Hematopoietic multipotent progenitor cell treated with erythropoietin and hydrocortisone succinate and interleukin-3 and kit ligand, for 6 days (in vitro differentiated cells): ENCODE data around the gene BEAN1.
"Not testable (repeated sequence)": the region's sequence is repeated elsewhere in the genome, so short reads cannot be mapped to it uniquely, and the experiment has no call there.

Experiments used
- DNase-seq: peaks from one replicate; pipeline ENCODE4 v3.0.0-alpha.2; 2015

Gene BEAN1

DNA sequence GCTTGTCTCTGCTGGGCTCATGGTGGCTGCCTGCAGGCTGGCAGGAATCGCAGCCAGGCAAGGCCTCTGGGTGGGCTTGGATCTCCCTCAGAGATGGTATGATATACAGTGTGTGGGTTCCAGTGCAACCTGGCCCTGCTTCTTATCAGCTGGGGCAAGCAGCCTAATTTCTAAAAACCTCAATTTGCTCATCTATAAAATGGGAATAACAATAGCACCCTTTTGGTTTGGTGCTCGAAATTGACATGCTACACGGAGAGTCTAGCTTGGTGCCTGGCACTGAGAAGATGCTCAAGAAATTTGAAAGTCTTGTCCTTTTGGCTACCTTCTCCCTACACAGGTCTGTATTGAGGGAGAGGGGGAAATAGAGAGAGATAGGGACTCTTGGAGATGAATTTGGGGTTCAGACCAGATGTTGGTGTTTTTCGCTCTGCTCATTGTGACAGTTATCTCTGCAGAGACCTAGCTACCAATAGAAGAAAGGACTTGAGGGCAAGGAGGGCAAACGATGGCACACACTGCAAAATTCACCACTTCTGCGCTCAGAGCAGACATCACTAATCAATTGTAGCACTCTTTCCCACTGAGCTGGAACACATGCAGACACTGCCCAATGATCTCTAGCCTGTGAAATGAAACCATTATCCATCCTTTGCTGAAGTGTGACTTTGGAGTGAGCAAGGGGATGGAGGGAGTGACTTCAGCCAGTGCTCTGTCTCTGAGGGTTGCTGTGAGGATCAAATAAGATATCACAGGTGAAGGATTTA is 15.6 kb downstream of the BEAN1 start:
- no peak for DNase-seq

DNA sequence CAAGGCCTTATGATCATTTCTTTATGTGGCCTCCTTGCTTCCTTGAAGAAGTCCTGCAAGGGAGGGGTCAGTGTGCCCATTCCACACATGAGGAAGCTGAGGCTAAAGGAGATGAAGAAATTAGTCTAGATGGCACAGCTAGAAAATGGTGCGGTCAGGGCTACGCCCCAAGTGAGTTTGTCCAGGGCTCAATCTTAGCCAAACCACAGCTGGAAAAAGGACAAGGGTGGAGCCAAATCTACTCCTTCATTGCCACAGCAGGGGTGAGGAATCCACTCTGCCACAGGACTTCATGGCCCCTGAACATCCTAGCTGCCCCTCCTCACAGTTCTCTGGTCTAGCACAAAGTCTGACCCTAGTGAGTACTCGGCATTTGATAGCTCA is 16.2 kb downstream of the BEAN1 start:
- DNase-seq = no peak

DNA sequence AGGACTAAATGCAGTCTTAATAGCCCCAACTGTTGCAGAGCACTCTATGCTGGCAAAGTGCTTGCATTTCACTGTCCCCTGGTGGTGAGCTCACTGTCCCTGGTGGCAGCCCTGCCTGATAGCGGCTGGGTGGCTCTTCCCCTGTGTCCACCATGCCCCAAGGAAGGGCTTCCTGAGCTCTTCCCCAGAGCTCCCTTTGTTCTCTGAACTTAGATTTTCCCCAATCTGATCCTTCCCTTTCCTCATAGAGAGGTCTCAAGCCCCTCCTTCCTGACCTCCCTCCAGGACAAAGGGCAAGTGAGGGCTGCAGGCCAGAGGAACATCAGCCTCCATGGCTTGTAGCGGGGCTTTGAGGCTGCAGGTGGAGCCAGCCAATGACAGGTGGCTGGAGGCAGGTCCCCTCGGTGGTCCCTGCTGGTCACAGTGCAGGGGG is 17.0 kb downstream of the BEAN1 start:
- DNase-seq = no peak

DNA sequence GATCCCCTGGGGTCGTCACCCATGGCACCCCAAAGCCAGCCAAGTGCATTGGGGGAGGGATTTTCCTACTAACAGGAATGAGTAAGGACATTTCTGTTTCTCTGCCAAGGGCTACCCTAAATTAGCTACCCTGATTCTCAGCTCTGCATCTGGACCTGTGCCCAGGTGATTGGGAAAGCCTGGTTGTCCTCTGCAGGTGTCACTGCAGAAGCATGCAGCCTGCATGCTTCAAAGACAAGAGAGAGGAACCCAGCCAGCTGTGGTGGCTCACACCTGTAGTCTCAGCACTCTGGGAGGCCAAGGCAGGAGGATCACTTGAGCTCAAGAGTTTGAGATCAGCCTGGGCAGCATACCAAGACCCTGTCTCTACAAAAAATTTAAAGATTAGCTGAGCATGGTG is 19.6 kb downstream of the BEAN1 start:
- DNase-seq = no peak

DNA sequence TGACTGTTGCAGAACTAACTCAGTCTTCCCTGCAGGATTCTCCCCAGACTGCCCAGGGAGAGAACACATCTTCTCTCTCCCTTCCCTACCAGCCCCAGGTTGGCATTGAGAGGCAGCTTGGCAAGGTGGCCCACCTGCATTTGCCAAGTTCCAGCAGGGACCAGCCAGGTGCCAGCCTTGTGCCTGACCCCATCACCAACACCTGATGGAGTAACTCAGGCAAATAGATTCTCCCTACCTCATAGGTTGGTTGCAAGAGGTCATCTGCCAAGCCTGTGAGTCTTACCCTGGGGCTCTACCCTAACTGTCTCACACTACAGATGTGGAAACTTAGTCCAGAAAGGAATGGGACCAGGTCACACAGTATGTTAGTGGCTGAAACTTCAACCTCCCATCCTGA is 20.4 kb downstream of the BEAN1 start:
- no peak for DNase-seq

DNA sequence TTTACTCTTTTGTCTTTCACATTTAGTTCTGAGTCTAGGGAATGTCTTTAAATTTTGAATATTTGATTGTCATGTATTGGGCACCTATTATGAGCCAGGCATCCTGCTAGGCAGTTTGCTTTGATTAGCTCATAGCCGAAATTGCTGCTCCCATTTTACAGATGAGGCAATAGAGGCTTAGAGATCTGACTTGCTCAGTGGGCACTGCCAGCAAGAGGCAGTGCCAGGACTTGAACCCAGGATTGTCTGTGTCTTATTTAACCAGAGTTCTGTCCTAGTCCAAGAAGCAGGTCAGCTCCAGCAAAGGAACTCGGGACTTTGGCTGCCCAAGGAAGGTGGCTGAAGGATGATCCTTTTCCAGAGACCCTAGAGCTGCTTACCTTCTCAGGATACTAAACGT is 24.5 kb downstream of the BEAN1 start:
- DNase-seq = no peak

DNA sequence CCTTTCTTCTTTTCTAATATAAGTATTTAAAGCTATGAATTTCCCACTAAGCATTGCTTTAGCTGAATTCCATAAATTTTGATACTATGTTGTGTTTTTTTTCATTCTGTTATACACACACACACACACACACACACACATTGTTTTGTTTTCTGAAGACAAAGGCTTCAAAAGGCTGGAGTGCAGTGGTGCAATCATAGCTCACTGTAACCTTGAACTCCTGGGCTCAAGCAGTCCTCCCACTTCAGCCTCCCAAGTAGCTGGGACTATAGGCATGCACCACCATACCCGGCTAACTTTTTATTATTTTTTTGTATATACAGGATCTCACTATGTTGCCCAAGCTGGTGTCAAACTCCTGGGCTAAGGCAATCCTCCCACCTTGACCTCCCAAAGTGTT is 26.1 kb downstream of the BEAN1 start:
- not testable (repeated sequence) for DNase-seq

DNA sequence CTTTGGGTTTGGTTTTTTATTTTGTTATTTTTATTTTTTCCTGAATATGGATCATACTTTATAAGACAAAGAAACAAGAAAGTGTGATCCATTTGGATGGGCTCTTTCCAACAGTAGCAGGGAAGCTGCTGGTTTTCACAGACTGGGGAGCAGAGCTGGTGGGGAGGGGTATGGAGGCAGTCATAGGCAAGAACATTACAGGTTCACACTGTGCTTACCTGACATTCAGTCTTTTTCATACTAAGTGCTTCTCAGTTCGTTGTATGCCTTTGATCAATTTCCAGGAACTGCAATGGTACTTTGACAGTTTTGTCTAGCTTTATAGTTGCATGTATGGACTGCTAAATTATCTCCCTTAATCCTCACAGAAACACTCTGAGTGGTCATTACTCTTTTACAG is 27.7 kb downstream of the BEAN1 start:
- DNase-seq = no peak

DNA sequence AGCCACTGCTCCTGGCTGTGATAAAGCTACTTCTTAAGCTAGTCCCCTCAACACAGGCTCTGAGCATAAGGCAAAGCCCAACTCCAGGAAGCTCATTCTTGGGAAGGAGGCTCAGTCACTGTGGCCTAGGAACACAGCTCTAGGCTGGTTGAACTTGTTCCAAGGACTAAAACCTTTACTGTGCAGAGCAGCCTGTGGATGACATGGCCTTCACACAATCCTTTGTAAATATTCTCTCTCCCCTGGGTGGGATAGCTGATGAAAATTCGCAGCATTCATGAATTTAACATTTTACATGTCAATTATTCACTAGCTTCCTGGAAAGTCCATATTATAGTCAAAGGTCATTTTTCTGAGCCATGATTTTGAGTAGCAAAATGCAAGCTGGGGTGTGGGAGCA is 28.9 kb downstream of the BEAN1 start:
- no peak for DNase-seq

DNA sequence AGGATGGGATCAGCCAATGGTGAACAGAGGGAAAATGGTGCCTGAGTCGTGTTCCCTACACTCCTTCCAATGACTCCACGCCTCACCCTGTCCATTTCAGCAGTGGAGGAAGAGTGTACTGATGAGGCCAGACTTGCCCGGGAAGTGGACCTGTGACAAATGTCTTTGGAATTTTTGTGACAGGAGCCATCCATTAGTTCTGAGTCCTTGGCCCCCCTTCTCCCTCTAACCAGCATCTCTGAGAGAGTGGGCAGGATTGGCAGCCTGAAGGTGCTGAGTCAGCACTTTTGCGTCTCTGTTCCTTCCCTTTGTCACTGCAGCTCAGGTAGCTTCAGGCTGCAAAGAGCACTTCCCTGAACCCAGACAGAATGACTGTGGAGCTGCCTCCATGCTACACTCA is 30.8 kb downstream of the BEAN1 start:
- no peak for DNase-seq

DNA sequence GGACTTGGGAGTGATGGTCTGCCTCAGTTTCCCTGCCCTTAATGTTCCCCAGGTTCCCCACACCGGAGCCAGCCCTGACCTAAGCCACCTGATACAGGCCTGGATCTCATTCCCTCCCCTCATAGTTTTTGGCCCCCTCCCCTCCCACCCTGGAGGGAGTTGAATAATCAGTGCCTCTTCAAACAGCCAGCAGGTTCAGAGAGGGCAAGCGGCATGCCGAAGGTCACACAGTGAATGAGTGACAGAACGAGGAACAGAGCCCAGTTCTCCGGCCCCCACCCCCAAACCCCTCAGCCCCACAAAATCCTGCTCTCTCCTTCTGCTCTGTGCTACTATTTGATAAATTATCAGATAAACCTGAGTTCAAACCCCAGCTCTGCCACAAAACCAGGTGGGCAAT is 31.2 kb downstream of the BEAN1 start:
- DNase-seq = no peak

DNA sequence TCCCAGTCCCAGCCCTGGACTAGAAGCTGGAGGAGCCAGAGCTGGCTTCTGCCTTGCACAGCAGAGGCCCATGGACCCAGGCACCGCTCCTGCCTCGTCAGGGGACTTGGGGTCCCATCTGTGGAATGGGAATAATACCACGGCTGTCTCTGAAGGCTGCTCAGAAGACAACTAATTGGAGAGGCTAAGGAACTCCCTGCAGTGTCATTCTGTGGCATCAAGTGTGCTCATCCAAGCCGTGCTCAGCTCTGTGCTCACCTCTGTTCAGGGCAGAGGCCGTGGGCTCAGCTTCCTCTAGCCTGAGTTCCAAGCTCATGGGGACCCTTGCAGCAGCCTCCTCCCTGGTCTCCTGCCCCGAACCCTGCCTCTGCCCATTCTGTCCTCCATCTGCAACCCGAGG is 31.8 kb downstream of the BEAN1 start:
- no peak for DNase-seq

DNA sequence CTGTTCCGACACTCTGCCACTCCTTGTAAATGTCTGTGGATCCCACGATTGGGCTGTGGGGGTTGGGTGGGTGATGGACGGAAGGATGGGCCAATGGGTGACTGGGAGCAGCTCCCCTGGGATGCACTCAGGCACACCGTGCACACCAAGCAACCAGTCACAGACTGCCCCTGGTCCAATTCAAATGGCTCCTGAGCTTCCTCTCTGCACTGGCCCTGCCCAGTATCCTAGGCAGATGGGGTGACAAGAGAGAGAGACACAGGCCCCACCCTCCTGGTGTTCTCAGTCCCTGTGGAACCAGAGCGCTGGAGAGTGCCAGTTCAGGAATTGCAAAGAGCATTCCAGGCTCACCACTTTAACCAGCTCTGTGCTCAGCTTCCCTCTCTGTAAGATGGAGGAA is 32.8 kb downstream of the BEAN1 start:
- no peak for DNase-seq

DNA sequence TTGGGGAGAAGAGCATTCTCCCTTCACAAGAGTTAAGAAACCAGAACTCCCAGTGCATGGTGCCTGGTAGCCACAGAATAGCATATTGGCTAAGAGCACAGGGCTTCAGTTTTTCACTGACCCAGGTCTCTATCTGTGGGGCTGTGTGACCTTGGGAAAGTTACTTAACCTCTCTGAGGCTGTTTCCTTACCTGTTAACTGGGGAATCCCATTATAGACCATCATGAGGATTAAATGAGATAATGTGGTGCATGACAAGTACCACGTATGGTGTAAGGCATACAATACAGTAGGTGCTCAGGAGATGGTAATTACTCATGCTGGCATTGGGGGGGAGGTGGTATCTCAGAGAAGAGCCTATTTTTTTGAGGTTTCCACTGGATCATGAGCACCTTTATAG is 33.6 kb downstream of the BEAN1 start:
- DNase-seq = no peak

DNA sequence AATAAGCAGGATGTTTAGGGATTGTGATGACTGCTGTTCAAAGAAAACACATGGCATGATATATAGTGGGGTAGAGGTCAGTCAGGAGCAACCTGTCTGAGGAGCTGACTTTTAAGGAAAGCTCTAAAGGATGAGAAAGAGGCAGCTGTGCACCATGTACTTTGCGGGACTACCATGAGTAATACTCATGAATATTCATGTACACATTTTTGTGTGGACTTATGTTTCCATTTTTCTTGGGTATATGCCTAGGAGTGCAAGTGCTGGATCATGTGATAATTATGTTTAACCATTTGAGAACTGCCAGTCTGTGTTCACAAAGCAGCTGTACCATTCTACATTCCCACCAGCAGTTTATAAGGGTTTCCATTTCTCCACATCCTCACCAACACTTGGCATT is 35.8 kb downstream of the BEAN1 start:
- no peak for DNase-seq

DNA sequence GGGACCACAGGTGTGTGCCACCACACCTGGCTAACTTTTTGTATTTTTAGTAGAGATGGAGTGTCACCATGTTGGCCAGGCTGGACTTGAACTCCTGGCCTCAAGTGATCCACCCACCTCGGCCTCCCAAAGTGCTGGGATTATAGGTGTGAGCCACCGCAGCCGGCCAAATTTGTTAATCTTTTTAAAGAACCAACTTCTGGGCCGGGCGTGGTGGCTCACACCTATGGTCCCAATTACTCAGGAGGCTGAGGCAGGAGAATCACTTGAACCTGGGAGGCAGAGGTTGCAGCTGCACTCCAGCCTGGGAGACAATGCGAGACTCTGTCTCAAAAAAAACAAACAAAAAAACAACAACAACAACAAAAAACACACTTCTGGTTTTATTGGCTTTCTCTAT is 38.9 kb downstream of the BEAN1 start:
- DNase-seq = not testable (repeated sequence)

DNA sequence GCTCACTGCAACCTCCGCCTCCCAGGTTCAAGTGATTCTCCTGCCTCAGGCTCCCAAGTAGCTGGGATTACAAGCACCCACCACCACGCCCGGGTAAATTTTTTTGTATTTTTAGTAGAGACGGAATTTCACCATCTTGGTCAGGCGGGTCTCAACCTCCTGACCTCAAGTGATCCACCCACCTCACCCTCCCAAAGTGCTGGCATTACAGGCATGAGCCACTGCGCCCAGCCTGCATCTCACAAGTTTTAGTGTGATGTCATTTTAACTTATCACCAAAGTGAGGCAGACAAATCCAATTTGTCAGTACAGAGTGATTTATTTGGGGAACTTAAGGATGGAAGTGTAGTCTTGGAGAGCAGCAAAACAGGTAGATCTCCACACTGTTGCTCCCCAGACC is 39.5 kb downstream of the BEAN1 start:
- not testable (repeated sequence) for DNase-seq

DNA sequence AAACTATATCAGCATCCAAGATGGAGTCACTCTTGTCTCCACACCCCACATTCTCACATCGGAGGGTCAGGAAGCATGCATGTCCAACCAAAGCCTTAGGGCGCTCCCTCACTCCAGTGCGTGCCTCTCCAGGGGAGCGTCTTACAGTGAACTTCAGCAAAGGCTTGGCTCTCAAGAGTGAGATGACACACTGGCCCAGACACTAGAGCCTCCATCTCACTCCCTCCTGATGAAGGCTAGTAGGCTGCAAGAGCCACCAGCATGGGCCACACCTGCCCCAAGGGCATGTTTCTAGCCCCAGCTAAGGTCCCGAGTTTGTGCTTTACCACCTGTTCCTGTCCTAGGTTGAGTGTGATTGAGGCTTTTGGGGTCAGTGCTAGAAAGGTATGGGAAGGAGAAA is 40.5 kb downstream of the BEAN1 start:
- no peak for DNase-seq

DNA sequence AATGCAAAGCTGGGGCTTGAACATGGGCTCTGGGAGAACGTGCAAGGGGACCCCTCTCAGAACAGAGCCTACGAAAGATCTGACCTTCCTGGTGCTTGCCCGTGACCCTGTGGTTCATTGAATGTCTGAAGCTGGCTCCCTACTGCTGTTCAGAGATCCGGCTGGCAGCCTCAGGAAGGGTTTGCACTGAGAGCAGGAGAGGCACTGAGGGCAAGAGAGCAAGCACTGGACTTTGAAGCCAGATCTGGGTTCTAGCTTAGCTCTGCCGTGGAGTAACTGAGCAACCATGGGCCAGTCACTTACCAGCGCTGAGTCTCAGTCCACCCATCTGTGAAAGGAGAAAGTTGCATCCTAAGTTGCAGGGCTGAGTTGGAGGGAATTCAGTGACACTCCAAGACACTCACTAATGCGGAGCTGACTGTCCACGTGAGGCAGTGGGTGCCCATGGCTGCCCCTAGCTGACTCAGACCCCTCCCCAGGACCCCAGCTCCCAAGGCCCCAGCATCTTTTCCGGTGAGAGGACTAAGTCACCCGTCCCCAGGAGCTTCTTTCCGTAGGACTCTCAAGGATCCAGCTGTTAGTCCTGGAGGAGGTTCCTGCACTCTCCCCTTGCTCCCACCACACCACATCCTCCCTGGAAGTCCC is 41.3 kb downstream of the BEAN1 start:
- no peak for DNase-seq

DNA sequence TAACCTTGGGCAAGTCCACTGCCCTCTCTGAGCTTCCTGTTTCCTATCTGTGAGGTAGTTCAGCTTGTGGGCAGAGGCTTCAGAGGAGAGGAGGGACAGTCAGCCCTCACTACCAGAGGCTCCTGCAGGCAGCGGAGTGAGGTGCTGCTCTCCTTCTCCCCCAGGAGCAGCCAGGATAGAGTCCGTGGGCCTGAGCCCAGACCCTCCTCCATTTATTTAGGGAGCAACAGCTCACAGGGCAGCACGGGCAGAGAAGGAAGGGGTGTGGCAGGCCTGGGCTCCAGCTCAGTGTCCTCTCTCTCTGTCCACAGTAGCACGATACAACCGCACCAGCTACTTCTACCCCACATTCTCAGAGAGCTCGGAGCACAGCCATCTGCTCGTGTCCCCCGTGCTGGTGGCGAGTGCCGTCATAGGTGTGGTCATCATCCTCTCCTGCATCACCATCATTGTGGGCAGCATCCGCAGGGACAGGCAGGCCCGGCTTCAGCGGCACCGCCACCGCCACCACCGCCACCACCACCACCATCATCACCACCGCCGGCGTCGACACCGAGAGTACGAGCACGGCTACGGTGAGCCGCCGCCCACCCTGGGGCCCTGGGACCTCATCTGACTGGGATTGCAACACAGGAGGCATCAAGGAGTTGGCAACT is 42.3 kb downstream of the BEAN1 start:
- no peak for DNase-seq

DNA sequence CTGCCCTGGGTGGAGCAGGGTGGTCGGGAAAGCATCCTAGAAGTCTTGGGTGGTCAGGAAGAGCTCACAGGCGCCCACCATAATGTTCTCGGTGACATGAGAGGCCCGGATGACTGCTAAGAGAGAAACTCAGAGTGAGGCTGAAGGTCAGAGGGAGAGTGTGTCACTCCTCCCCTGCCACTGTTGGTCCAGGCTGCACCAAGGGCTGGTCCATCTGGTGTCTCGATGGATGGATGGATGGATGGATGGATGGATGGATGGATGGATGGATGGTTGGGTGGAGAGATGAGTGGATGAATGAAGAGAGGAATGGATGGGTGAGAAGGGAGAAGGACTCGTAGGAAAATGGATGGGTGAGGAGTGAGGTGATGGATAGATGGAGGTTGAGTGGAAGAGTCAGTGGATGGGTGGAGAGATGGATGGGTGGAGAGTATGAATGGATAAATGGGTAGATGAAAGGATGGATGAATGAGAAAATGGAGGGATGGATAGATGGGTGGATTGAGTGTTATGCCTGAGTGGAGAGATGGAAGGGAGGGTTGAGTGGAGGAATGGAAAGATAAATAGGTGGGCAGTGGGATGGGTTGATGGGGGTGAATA is 43.0 kb downstream of the BEAN1 start:
- DNase-seq = no peak

DNA sequence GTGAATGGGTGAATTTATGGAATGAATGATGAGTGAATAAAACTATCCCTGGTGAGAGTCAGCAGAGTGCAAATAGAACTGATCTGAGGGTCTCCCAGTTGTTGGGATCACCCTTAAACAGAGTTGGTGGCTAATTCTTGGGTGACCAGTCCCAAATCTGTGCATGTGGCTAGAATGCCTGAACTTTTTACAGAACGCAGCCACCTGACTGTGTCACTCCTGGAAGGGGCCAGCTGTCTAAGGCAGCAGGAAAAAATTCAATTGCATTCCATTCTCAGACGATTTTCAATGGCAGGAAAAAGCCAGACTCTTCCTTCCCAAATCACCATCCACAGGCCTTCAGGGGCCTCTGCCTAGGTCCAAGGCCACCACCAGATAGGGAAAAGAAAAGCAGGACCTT is 43.5 kb downstream of the BEAN1 start:
- no peak for DNase-seq

DNA sequence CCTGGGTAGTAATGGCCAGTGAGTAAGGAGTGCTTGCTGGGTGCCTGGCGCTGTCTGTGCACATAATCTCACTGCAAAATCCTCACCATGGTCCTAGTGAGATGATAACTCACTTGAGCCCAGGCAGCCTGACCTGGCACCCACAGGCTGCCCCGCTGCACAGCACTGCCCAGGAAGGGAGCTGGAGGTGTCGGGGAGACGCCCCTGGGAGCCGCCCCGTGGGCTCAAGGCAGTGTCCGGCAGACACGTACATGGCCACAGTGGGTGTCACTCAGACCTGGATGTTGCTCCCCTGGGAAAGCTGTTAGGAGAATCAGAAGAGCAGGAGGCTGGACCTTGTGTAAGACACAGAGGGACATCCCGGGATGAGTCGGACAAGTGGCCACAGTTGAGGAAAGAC is 44.2 kb downstream of the BEAN1 start:
- DNase-seq = no peak
